Measurements from ENCODE around the gene DNTTIP2. TPM values are rescaled to one million over a fixed set of nuclear protein-coding genes. Genes with fewer than 3 reads are reported as not detected.
A peak's percentile ranks its signal among the peaks of the same experiment; 100 is the strongest.

The DNTTIP2 gene
- total and polyA plus RNA-seq, 9 of the 15 experiments (the other 6 are each of a cell fraction or from before 2014, with no cell fraction given) = 50.4 to 138 (median 97.0) TPM

- TF ChIP-seq POLR2G (IDR thresholded peaks at IDR 0.05; ENCODE audit: low read depth, low read length) (peak; percentile 53), ARID4B (CRISPR knock-in tag; IDR thresholded peaks at IDR 0.05) (peak; percentile 38; the same call in 1 of the 2 replicates), SMAD4 (CRISPR knock-in tag; conservative IDR thresholded peaks at IDR 0.05) (0 out of 2 replicates have a peak, but pooled peaks have one; percentile 9), ZNF134 (CRISPR knock-in tag; conservative IDR thresholded peaks at IDR 0.05) (no peak), TBL1XR1 (IDR thresholded peaks at IDR 0.05; ENCODE audit: low read length in 2 of 2) (peak; percentile 49 to 97; a peak in 3 of 4 replicates), HNRNPL (IDR thresholded peaks at IDR 0.05; ENCODE audit: low read depth, low read length) (peak; percentile 88), ELK3 (CRISPR knock-in tag; IDR thresholded peaks at IDR 0.05) (no peak), CEBPG (CRISPR knock-in tag; IDR thresholded peaks at IDR 0.05) (peak; percentile 68; the same call in 1 of the 2 replicates), CEBPG (tag; conservative IDR thresholded peaks at IDR 0.05 in 1 of 2, IDR thresholded peaks at IDR 0.05 in 1 of 2) (peak in 1 of 2 experiments; percentile 85; a peak in 2 of 4 replicates), ZNF224 (CRISPR knock-in tag; IDR thresholded peaks at IDR 0.05) (no peak), GTF3C2 (IDR thresholded peaks at IDR 0.05; ENCODE audit: borderline replicate concordance, extremely low read depth, insufficient read length) (peak; percentile 89), HINFP (tag; conservative IDR thresholded peaks at IDR 0.05; ENCODE audit: low read depth) (peak; percentile 98), HMGXB4 (CRISPR knock-in tag; IDR thresholded peaks at IDR 0.05) (peak; percentile 95)
Measured at GRCh38 chr1:93846992-93847810, 31.8 kb downstream of the DNTTIP2 start (continued).

All from K562 (cell line).